HG02678 (cell line): Measurements from ENCODE around the gene CCDC178.

Experiments used
- ATAC-seq: cut with Tn5 transposase; IDR thresholded peaks from one replicate; pipeline ENCODE4 v1.9.1; 2021; ENCODE audit warnings: mild to moderate bottlenecking, moderate library complexity; ENCODE audit not compliant: unreplicated experiment

CCDC178 gene

GRCh38 chr18:32889615-32890593, 550.6 kb downstream of the CCDC178 start:
- ATAC-seq = no peak

GRCh38 chr18:32888306-32888705, 552.2 kb downstream of the CCDC178 start:
- no peak for ATAC-seq
